Inflammatory macrophage (primary cell): Measurements from ENCODE around the gene ALDH6A1.
"Not testable (repeated sequence)": the region's sequence is repeated elsewhere in the genome, so short reads cannot be mapped to it uniquely, and the experiment has no call there.

ENCODE experiments used
- DNase-seq, 2 donors: peaks; one replicate each; pipeline ENCODE4 v3.0.0-alpha.2; 2020 to 2022
- total RNA-seq, 18 experiments: gene quantifications; one replicate each; lab custom pipeline; 2026; ENCODE audit warnings: mixed read lengths in 6 of 18, inconsistent platforms in 2 of 18; lab: John Stamatoyannopoulos, UW

The ALDH6A1 gene
- total RNA-seq, result 15.2 to 42.6 (median 28.7) reads per million in 18 experiments

DNA sequence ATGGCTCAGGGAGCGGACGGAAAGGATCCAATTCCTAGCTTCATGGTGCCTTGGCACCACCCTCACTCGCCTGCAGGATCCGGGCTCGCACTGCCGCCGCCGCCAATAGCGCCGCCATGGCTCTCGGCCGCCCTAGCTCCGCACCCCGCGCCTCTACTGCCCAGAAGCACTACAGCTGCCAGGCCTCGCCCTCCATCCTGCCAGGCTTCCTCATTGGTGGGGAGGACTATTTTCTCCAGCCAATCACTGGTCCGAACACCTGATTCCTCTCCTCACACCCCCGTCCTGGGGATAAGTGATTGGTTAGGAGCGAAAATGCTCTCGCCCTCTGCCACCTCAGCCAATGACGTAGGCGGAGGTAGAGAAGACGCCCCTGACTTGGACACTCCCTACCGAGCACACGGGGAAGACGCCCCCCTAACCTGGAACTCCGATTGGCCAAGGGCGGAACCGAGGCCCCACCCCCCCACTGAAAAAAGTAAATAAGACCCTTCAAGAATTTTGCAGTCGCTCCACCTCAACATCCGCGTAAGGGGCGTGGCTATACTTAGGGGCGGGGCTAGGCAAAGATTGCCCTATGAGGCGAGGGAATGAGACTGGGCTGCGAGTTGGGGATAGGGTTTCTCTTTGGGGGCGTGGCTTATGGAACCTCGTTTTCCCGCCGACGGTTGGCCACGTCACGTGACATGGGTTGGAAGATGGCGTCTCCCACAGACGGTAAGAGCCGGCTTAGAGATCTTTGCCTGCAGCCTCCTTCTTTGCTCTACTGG is at the start of gene ALDH6A1, which contains the start of gene LIN52:
Gene ALDH6A1, minus strand, starts transcription at position 177 of the 770 bp plus-strand sequence. Its CDS starts 59 bp downstream, at position 118.
Gene LIN52, plus strand, starts transcription at position 680 of the 770 bp plus-strand sequence. Its CDS starts 19 bp downstream, at position 699.
- DNase-seq, result peak; percentile 100

DNA sequence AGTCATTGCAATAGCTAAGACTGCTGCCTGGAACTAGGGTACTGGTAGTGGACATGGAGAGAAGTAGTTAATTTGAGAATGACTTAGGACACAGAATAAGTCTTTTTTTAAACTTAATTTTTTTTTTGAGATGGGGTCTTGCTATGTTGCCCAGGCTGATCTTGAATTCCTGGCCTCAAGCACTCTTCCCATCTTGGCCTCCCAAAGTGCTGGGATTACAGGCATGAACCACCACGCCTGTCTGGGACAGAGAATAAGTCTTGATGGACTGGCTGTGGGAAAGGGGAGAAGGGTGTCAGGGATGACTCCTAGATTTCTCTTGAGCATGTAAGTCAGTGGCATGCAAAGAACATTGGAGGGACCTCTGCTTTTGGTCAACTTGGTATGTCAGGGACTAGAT is 43.4 kb upstream of the ALDH6A1 start:
- DNase-seq, result no peak

DNA sequence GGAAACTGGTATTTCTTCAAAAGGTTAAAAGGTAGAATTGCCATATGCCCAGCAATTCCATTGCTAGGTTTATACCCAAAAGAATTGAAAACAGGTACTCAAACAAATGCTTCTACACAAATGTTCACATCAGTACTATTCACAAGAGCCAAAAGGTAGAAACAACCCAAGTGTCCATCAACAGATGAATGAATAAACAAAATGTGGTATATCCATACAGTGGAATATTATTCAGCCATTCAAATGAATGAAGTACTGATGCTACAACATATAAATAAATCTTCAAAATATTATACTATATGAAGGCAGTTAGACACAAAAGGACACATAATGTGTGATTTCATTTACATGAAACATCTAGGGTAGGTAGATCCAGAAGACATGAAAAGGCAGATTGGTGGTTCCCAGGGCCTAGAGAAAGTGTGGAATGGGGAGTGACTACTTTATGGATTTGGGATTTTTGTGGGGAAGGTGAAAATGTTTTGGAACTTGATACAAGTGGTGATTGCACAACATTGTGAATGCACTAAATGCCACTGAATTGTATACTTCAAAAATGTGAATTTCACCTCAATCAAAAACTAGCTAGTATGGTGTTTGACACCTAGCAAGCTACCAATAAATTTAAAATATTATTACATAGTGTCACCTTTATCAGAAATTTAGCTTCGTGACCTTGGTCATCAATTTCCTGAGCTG is 42.2 kb upstream of the ALDH6A1 start:
- no peak for DNase-seq

DNA sequence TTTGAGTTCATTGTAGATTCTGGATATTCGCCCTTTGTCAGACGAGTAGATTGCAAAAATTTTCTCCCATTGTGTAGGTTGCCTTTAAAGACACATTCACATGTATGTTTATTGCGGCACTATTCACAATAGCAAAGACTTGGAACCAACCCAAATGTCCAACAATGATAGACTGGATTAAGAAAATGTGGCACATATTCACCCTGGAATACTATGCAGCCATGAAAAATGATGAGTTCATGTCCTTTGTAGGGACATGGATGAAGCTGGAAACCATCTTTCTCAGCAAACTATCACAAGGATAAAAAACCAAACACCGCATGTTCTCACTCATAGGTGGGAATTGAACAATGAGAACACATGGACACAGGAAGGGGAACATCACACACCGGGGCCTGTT is 41.2 kb upstream of the ALDH6A1 start:
- not testable (repeated sequence) for DNase-seq

DNA sequence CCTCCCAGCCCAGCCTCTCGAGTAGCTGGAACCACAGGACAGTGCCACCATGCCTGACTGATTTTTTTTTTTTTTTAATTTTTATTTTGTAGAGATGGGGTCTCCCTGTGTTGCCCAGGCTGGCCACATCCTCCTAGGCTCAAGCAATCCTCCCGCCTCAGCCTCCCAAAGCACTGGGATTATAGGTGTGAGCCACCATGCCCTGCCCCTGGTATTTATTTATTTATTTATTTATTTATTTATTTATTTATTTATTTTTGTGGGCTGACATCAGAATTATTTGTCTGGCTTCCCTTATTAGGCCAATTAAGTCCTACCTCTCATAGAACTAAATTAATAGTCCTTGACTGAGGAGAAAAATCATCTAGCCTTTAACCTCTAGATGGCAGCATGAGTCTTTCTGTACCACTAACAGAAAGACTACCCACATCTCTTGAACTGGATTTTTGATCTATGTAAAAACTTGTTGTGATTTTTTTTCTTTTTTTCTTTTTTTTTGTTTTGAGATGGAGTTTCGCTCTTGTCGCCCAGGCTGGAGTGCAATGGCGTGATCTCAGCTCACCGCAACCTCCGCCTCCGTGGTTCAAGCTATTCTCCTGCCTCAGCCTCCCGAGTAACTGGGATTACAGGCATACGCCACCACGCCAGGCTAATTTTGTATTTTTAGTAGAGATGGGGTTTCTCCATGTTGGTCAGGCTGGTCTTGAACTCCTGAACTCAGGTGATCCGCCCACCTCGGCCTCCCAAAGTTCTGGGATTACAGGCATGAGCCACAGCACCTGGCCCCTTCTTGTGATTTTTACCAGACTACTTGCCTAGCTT is 27.4 kb upstream of the ALDH6A1 start:
- DNase-seq, result peak; percentile 66 to 76

DNA sequence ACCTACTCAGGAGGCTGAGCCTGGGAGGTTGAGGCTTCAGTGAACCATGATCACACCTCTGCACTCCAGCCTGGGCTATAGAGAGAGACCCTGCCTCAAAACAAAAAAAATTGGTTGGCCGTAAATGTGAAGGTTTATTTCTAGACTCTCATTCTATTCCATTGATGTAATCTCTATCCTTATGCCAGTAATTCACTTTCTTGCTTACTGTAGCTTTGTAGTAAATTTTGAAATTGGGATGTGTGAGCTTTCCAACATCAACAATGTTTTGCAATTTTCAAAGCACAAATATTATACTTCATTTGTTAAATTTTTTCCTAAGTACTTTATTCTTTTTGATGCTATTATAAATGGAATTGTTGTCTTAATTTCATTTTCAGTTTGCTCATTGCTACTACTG is 25.1 kb upstream of the ALDH6A1 start:
- no peak for DNase-seq

DNA sequence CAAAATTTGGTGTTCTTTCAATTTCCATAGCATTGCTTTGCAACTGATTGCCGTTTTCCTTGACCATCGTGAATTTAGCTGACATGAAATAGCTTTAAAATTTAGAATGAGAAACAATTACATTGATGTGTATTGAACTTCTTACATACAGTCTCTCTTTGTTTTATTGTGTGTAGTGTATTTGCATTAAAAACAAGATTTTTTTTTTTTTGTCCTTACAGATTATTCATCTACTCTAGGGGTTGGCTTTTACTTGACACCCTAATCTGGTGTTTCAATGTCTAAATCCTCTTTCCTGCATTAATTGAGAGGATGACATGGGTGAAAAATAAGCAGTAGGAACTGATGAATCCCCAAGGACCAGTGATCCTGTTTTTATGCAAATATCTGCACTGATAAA is 21.1 kb upstream of the ALDH6A1 start:
- no peak for DNase-seq

DNA sequence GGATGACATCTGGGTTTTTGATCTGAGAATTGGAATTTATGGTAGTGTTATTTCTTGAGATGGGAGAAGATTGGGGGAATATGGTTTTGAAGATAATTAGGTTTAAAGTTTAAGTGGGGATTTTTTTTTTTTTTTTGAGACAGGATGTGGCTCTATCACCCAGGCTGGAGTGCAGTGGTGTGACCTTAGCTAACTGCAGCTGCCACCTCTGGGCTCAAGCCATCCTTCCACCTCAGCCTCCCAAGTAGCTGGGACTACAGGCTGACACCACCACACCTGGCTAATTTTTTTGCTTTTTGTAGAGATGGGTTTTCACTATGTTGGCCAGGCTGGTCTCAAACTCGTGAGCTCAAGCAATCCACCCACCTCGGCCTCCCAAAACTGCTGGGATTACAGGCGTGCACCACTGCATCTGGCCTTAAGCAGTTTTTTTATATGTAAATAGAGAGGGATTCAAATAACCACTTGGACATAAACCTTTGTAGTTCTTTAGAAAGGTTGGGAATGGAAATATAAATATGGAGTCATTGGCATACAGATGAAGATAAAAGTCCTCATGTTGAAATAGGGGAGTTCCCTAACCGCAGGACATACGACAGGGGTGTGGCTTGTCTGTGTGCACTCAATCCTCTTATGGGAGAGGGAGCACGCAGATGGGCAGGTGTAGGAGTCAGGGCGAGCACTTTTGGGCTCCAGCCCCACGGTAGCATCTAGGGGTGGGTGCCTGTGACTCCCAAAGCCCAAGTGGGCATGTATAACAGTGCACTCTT is 5.2 kb upstream of the ALDH6A1 start:
- peak in 1 of 2 donors; percentile 21 for DNase-seq

DNA sequence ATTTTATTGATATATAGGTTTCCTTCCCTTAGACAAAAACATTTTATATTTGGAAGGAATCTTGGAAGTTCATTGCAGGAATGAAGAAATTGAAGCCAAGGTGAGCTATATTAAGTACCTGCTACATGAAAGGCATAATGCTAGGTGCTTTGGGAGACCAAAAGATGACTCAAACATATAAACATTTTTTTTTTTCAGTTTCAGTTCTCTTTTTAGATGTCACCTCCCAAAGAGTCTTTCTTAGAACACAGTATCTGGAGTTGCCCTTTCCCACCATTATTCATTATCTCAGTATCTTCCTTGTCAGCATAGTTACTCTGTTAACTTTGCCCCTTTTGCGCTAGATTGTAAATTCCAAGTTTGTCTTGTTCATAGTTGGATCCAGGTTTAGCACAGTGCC is 1.6 kb upstream of the ALDH6A1 start:
- DNase-seq, result peak in 1 of 2 donors; percentile 37

DNA sequence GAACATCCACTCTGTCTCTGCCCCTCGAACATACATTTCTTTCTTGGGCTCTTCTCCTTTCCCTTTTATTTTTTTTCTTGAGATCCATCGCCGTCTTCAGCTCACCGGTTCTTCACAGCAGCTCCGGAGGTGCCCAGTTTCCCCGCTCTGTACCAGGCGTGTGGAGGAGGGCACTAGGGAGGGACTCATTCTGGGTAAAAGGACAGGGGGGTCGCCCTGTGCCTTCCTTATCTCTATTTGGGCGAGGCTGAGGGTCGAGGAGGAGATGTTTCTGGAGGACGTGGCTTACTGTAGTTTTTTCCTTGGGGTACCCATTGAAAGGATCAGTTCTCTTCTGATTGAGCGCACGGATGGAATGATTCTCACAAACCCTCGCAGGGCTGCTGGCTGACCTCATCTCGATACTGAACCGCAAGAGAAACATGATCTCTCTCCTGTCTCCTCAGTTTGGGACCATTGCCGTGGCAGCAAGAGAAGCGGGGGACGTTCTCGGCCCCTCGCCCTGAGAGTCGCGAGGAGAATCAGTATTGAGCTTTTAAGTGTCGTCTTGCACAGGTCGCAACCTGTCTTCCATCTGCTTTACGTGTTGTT is 889 bp upstream of the ALDH6A1 start:
- no peak for DNase-seq

DNA sequence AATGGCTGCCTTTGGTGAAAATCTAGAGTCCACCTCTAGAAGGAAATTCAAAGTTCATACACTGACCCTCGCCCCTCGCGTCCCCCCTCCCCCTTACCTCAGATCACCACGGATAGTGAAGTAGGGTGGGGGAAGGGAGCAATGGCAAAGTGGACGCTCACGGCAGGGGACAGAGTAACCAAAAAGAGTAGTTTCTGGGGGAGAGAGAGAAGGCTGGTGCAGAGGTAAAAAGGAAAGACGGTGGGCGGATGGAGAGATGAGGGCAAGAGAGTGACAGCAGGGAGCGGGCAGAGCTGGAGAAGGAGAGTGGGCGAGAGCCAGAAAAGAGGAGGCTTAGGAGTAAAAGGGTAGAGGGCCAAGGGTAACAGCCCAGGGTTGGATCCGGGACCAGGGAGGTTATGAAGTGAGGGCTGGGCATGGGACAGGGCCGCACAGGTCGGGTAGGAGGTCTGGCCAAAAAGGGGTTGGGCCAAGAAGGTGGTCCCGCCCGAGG is 423 bp downstream of the ALDH6A1 start:
- no peak for DNase-seq

DNA sequence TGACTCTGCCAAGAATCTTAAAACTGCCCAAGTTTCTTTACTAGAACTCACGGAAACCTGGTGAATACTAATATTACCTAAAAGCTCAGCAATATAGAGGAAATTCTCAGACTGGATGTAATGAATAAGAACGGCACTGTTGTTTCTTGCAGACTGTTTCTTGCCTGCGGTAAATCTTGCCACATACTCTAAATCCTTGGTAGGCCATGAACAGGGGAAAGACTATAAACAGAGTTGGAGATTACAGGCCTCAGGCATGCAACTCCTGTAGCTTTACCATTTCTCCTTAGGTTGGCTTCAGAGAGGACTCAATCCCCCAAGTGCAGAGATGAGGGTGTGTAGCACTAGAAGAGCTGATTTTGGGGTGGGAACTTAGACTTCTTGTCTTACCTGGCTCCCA is 1.1 kb downstream of the ALDH6A1 start:
- no peak for DNase-seq

DNA sequence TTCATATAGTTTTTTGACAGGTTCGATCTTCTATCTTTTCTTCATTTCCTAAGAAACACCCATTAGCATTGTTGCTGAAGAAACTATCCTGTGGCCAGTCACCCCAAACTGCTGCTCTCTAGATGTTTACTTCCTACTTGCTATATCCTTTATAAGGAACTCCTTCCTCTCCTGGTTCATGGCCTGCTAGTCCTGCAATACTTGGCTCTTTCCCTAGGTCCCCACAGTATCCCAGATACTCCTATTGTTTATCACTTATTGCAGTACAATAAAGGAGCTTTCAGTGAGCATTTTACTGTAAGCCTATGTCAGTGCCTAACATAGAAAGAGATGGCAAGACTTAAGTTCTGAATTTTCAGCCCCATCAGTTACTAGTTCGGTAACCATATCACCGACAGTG is 2.8 kb downstream of the ALDH6A1 start:
- DNase-seq, result no peak

DNA sequence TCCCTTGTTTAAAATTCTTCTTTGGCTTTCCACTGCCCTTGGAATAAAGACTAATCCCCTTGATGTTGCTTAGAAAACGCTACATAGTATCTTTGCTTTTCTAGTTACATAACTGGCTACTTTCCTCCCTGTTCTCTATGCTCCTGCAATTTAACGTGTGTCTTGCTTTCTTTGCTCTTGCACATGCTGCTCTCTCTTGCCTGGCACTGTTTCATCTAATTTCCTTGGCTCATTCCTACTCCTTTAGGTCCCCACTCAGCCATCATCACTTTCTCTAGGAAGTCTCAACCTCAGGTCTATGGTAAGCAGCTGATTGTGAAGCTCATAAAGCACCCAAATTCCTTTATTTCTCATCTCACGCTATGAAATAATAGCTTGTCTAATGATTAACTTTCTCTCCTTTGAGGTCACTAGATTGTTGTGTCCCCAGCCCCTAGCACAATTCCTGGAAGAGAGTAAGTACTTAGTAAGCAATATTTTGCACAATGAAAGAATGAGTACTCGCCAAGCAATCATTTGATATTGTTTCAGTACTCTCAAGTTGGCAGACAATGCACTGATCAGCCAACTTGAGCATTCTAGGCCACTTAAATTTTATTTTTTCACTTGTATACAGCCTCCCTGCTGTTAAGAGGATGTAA is 3.3 kb downstream of the ALDH6A1 start:
- DNase-seq, result no peak

DNA sequence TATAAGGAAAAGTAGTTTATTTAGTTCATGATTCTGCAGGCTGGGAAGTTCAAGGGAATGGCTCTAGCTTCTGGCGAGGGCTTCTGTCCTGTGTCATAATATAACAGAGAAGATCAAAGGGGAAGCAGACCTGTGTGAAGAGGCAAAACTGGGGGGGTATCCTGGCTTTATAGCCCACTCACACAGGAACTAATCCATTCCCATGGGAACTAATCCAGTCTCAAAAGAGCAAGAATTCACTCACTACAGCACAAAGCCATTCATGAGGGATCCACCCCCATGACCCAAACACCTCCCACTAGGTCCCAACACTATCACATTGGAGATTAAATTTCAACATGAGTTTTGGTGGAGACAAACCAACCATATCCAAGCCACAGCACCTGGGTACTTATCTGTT is 6.9 kb downstream of the ALDH6A1 start:
- DNase-seq, result no peak

DNA sequence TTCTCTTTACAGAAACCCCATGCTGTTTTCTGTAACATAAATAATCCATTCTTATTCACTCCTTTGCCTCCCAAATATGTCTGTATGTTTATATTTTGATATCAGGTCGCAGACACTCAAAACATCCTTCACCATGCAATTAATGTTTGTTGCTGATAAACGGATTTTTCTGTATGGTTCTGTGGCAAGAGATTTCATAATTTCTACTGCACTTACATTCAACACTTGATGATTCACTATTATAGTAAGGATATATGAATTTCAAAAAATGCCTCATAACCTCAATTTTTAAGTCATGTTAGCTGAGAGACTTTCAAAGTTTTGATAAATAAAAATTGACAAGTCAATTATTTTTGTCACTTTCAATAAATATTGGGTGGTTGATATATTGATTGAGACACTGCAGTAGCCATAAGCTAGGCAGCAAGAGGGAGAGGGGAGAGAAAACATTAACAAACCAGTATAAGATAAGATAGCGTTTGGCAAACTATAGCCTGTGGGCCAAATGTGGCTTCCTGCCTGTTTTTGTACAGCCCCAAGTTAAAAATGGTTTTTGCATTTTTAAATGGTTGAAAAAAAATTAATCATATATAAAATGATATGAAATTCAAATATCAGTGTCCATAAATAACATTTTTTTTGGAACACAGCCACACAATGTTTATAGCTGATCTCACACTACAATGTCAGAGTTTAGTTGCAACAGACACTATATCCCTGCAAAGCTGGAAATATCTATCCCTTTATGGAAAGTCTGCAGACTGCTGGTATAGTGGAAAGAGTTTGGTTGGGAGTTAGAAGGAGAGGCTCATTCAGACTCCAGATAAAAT is 18.3 kb downstream of the ALDH6A1 start:
- no peak for DNase-seq

DNA sequence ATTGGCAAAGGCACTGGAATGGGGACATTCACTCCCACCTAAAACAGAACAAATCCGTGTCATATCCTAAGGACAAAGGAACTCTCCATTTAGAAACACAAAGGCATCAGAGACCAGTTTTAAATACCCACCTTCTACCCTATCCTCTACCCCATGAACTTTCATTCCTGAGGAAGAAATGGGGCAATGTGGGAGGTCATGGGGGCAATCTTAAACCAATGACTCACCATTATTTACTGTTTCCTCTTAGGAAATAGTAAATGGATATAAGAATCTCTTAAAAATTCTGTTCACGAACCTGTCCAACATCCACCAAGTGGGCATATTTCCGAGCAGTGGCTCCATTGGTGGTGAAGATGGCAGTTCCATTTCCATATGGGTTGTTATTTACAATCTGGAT is 19.4 kb downstream of the ALDH6A1 start:
- peak; percentile 23 to 44 for DNase-seq

DNA sequence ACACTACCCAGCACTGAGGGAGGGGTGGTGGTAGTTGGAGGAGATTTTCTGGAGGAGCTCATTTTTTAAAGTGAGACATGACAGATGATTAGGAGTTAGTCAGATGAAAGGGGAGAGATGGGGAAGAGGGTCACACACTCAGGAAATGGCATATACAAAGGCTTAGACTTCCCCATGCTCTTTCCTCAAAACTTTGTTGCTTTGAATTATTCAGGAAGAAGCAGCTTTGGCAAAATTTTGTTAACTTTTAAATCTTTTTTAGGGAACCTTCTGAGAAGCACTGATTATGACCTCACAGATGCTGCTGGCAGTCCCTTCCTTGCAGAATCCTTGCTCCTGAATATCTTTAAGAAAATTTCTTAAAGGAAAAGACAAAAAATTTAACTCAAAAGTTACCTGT is 19.8 kb downstream of the ALDH6A1 start:
- DNase-seq, result peak; percentile 36 to 69

DNA sequence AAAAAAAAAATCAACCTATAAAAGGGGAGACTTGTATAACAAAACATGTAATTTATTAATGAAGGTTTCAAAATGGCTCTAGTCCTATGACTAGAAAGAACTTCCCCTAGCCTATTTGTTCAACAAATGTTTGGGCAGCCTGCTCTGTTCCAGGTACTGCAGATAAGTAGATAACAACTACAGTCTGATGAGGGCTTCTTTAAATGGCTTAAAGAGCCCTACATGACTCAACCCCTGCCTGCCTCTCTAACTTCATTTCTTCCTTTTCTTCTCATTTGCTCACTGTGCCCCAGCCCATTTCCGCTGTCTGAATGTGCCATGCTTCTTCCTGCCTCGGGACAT is 21.5 kb downstream of the ALDH6A1 start:
- DNase-seq, result no peak

DNA sequence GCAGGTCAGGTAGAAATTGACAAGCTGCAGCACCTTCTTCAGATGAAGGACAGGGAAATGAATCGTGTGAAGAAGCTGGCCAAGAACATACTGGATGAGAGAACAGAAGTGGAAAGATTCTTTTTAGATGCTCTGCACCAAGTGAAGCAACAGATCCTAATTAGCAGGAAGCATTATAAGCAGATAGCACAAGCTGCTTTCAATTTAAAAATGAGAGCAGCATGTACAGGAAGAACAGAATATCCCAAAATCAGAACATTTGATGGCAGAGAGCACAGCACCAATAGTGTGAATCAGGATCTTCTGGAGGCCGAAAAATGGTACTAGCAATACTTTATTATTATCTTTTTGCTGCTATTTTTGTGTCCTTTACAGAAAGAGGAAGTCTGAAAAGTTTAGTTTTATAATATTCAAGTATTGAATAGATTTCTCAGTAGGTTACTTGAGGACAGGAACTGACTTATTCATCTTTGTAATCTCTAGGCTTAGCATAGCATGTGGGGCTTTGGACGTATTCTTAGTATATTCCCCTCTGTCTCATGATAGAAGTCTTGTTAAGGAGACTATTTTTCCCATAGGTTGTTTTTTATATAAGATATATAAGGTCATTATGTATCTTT is 34.3 kb downstream of the ALDH6A1 start:
- DNase-seq, result peak in 1 of 2 donors; percentile 25
